Retinal pigment epithelial cell (primary cell): ENCODE results near the gene CDH15.

ENCODE experiments used
- DNase-seq: peaks from one replicate; pipeline ENCODE4 v3.0.0-alpha.2; 2010; ENCODE audit warnings: low read depth
- H3K4me3 ChIP-seq: 2 replicates; pipeline ENCODE4 v1.5.1; 2011; ENCODE audit warnings: mild to moderate bottlenecking, low read length, control low read depth, moderate library complexity
- TF ChIP-seq, protein P1 (sequence below): conservative IDR thresholded peaks from 2 replicates; pipeline ENCODE4 v1.5.1; 2011; ENCODE audit warnings: low read depth, low read length, control low read depth, inconsistent platforms

The CDH15 gene

DNA sequence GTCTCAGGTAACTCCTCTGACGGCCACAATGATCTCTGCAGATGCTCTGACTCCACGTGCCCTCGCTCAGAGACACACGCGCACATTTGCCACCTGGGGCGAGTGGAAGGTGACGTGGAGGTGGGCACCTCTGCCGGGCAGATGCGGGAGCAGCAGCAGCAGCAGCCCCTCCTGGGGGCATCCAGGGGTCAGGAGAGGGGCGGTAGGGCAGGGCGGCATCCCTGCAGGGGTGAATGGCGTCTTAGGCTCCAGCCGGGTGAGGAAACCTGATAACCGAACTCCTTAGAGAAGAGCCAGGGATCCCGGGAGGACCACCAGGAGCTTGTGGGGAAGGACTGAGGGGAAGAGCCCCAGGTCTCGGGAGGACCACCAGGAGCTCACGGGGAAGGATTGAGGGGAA lies 34.6 kb upstream of the CDH15 start:
- TF ChIP-seq, protein P1, sequence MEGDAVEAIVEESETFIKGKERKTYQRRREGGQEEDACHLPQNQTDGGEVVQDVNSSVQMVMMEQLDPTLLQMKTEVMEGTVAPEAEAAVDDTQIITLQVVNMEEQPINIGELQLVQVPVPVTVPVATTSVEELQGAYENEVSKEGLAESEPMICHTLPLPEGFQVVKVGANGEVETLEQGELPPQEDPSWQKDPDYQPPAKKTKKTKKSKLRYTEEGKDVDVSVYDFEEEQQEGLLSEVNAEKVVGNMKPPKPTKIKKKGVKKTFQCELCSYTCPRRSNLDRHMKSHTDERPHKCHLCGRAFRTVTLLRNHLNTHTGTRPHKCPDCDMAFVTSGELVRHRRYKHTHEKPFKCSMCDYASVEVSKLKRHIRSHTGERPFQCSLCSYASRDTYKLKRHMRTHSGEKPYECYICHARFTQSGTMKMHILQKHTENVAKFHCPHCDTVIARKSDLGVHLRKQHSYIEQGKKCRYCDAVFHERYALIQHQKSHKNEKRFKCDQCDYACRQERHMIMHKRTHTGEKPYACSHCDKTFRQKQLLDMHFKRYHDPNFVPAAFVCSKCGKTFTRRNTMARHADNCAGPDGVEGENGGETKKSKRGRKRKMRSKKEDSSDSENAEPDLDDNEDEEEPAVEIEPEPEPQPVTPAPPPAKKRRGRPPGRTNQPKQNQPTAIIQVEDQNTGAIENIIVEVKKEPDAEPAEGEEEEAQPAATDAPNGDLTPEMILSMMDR = no peak
- no peak overlapping the region for H3K4me3 ChIP-seq
- no peak for DNase-seq

DNA sequence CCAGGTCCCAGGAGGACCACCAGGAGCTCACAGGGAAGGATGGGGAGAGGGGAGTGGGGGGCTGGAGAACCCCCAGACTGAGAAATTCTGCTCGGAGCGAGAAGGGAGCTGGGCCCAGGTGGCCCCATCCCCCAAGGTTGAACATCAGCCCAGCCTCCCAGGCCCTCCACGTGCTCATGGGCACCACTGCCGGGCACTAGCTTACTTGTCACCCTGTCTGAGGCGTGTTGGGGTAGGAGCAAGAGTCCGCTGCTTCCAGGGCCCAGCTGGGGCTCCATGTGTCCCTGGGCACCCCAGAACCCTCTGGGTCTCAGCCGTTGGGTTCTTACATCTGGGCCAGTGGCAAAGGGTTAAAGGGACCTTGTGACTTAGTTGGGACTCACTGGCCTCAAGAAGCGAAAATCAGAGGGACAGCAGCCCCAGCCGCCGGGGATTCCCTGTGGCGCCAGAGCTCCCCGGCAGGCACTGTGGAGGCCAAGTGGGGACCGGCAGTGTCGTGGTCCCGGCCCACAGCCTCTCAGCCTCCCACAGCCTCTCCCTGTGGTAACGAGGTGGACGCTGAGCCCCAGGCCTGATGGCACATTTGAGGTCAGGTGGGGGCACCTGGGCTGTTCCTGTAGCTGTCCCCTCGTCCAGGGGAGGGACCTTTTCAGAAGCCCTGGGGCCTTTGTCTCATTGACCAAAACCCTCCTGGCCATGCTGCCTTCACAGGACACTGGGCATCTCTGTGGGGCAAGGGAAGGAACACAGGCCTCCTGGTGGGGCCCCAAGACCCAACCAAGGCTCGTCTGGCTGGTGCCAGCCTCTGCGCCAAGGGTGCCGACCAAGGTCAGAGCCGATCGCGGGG lies 33.7 kb upstream of the CDH15 start:
- TF ChIP-seq, protein P1 = no peak
- no peak for DNase-seq
- no peak overlapping the region for H3K4me3 ChIP-seq

DNA sequence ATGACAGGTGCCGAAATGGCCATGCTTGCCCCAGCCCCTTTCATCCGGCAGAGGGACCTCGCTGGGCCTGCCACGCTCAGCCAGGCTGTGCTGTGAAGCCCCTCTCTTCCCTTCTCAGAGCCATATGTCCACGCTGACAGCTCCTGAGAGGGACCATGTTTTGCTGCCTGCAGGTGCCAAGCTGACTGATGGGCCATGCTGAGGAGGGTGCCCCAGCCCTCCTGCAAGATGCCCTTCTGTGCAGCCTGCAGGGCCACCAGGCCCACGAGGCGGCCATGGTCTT lies 33.1 kb upstream of the CDH15 start:
- TF ChIP-seq, protein P1 = no peak
- no peak for DNase-seq
- H3K4me3 ChIP-seq = no peak overlapping the region

DNA sequence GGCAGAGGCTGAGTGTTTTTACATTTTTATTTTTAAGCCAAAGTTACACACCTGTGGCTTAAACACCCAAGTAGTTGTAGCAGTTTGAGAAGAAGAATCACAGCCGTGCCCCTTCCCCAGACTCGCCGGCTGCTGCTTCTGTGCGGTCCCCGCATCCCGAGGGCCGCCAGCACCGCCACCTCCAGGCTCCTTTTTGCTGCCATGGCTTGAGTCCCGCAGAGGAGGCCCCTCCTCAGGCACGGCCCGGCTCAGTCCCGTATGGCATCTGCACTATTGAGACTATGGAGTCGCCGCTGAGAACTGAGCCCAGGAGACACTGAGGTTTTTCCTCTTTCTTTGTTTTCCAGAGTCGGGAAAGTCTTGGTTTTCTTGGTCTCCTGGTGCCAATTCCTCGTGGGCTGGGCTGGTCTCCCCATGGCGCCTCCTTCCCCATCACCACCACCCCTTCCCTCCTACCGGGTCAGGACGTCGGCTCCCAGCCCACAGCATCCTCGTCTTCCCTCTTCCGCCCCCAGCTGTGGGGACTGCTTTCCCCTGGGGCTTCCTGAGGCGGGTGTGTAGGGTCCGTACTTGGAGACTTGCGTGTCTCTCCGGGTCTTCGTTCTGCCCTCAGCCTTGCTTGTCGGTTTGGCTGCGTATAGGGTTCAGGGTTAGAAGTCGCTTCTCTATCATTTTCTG lies 32.6 kb upstream of the CDH15 start:
- no peak overlapping the region for H3K4me3 ChIP-seq
- no peak for DNase-seq
- TF ChIP-seq, protein P1 = no peak

DNA sequence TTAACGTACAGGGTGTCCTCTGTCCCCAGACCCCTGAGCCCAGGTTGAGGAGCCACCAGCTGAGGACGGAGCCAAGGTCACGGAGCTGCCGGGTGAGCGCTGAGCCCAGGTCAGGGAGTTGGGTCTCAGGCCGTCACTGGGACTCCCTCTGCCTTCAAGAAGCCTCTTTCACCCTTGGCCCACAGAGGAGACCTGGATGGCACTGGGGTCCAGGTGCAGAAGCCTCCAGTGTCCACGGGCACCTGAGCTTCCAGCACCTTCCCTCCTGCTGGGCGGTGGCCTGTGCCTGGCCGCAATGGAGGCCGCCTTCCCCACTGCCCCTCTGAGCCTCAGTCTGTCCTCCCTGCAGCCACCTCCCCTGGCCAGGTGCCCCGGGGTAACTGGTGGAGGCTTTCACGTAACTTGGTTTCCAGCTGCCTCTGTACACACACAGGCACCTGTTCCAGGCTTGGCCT lies 31.6 kb upstream of the CDH15 start:
- DNase-seq = no peak
- H3K4me3 ChIP-seq = no peak overlapping the region
- TF ChIP-seq, protein P1 = no peak

DNA sequence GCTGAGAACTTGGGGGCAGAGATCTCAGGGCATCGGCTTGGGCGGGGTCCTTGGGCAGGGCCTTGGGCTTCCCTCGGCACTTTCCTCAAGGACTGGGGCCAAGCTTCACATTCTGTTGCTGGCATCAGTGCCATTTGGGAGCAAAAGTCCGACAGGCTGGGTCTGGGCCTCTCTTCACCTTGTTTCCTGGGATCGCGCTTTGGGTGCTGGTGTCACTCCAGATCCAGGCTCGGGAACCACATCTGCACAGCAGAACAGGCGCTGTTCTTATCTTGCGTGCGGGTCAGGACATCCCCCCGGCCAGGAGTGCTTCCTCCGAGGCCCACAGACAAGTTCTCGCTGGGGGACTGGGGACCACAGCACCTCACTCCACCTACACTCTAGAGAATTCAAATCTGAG lies 31.1 kb upstream of the CDH15 start:
- TF ChIP-seq, protein P1 = no peak
- no peak for DNase-seq
- H3K4me3 ChIP-seq = no peak overlapping the region
